Endothelial cell of umbilical vein (primary cell): Measurements from ENCODE around the gene DPF3.

Source experiments
- CTCF ChIP-seq, 2 donors: IDR thresholded peaks; 1 replicate in 1 of 2; 2 replicates in 1 of 2; pipeline ENCODE4 v1.5.1; 2011; ENCODE audit warnings: low read length in 2 of 2, mild to moderate bottlenecking in 2 of 2, moderate library complexity in 2 of 2, control low read depth in 1 of 2, inconsistent platforms in 1 of 2, low read depth in 1 of 2; ENCODE audit not compliant: insufficient read depth in 1 of 2; ENCODE audit errors: extremely low read depth in 1 of 2
- MAX ChIP-seq: IDR thresholded peaks from 2 replicates; pipeline ENCODE4 v1.6.1; 2011; ENCODE audit not compliant: insufficient read depth, insufficient read length

- TF ChIP-seq MAX (no peak), CTCF (IDR thresholded peaks at IDR 0.05; ENCODE audit: extremely low read depth in 1 of 2, insufficient read depth in 1 of 2, low read depth in 1 of 2, low read length in 2 of 2) (no peak)
These were observed 101.7 kb downstream of the DPF3 start for GRCh38 chr14:72792051-72792788.
